HG02840 (cell line): Measurements from ENCODE around the gene HNRNPAB.

Source experiments
- ATAC-seq: cut with Tn5 transposase; IDR thresholded peaks from one replicate; pipeline ENCODE4 v1.9.1; 2021; ENCODE audit warnings: mild to moderate bottlenecking, moderate library complexity, moderate number of reproducible peaks; ENCODE audit not compliant: unreplicated experiment, low FRiP score

The HNRNPAB gene

DNA sequence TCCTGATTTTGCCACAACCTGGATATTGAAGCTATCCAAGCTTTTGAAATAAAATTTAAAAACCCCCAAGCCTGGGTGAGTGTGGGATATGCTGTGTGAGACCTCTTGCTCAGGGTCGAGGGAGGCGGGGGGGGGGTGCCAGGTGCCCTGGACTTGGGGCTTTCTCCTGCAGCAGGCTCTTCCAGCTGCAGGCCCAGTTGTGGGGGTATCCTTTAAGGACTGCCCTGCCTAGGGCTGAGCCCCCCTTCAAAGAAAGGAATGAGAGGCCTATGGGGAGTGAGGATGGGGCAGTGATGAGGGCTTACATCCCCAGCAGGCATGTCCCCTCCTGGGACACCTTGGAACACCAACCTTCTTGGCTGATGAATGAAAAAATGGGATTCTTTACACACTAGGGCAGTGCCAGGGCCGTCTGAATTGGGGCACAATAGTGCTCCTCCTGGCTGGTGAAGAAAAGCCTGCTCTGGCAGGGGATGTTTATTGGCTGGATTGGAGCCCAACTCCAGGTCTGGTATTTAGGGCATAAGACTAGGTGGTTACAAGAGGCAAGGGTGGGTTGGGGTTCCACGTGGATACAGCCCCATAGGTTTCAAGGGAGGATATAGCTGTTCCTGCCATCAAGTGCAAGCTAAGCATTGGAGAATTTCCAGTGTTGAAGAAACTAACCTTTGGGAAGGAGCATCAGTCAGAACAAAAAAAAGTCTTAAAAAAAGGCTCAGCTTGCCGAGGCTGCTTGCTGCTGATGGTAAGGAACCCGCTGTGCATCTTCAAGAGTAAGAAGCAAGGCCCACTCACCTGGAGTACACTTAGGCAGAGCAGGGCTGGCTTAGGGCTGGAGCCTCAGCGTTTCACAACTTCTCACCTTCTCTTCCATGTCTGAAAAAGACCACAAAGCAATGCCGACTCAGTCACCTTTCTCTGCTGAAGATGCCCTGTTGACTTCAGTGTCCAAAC is 7.0 kb downstream of the HNRNPAB start:
- ATAC-seq: no peak

DNA sequence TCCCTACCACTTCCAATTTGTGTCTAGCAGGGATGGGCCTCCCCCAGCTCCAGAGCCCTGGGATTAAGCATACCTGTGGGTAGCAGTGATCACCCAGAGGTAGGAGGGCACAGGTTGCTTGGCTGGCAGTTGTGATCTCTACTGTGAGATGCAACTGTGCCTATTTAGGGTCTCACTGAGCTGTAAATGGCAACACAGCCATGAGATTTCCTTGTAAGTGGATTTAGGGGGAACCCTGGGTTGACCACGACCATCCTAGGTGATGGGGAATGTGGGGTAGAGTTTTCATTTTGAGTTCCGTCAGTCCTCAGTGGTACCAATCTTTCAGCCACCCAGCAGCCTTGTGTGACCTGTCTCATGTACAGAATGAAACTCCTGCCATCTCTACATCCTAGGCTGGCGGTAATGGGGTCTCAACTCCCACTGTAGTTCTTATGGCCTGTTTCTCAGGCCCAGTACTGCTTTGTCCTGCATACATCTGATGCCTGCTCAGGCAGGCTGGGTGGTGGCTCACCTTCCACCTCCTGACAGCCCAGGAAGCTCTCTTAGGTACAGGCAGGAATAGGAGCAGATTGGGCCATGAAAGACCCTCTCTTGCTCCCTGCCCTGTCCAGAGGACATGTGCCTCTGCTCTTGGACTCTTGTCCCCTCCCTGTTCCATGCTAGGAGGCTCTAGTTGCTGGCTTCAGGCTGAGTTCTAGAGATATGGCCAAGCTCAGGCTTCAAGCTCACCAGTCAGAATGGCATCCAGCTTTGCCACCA is 8.1 kb downstream of the HNRNPAB start:
- no peak for ATAC-seq

DNA sequence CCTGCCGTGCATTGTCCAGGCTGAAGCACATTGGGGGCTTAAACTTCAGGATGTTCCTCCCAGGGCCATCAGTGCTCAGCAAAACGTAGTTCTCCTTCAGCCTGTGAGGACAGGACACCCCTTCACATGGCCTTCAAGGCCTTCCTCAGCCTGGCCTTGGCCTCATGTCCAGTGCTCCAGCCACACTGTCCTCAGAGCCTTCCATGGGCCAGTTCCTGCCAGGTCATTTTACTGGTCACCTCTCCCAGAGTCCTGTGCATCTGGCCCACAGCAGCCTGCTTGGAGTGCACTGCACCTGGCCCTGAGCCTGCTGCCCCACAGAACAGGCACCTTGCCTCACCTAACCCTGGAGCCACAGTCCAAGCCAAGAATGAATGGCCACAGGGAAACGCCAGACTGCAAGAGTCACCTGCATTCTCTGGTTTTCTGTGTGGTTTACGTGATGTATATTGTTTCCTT is 8.7 kb downstream of the HNRNPAB start:
- ATAC-seq: no peak

DNA sequence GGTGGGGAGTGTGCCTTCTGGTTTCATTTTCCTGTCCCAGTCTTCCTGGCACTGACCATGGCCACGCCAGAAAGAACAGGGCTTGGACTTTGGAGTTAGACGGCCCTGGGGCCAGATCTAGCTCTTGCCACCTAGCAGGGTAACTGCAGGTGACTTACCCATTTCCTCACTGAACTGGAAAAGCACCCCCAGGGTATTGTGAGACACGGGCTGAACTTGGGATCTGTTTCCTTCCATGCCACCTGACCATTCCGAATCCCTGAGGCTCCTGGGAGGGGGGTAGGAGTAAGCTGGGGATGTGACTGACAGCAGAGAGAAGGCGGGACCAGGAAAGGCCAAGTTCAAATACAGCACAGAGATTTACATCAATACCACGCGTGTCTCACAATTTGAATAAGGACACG is 9.4 kb downstream of the HNRNPAB start:
- ATAC-seq: no peak

DNA sequence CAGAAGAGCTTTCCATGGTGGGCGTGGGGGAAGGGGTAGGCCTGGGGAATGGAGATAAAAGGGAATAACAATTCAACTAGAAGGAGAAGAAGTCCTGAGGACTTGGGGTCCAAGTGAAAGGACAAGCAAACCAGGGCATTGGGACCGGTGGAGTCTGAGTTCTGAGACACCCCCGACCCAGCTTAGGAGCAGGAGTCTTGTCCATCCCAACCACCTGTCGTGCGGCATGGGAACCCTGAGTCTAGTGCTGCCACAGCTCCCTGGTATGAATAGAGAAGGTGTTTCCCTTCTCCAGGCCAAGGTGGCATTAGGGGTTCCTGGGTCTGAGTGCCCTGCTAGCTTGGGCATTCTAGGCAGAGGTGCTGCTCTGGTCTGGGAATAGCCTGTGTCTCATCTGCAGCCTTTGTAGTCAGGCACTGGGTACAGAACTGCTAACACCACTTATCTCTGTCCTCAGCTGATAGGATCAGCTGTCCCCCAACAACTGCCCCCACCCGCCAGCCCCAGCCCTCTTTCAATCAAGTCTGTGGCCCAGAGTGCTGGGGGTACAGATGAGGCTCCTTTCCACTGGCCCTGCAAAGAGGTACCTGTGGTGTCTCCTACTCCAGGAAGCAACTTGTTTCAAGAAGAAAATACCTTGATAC is 9.9 kb downstream of the HNRNPAB start:
- ATAC-seq: no peak

DNA sequence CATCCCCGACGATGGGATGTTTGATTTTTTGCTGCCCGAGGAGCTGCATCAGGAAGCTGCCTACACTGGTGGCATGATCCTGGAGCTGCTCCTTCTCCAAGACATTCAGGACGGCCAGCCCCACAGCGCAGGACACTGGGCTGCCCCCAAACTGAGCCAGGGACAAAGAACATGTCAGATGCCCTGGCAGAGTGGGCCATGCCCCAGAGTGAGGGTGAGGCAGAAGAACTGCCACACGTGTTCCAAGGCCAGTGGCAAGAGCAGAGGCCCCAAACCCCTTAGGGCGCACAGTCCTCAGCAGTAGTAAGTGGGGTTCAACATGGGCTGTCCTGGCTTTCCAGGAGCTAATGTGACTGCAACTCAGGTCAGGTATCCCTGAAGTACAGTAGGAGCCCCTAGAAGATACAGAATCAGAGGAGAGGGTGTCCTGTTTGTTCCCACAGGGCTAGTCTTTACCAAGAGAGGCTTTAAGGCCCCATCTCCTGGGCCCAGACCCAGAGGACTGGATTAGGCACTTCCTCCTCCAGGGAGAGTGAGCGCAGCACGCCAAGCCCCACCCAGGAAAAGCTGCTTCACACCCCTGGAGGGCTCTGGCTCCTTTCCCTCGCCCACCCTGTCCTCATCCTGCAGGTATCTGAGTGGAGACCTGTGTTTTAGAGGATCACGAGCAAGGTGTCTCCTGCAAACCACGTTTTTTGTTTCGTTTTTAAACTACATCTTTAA is 11.1 kb downstream of the HNRNPAB start:
- ATAC-seq: no peak

DNA sequence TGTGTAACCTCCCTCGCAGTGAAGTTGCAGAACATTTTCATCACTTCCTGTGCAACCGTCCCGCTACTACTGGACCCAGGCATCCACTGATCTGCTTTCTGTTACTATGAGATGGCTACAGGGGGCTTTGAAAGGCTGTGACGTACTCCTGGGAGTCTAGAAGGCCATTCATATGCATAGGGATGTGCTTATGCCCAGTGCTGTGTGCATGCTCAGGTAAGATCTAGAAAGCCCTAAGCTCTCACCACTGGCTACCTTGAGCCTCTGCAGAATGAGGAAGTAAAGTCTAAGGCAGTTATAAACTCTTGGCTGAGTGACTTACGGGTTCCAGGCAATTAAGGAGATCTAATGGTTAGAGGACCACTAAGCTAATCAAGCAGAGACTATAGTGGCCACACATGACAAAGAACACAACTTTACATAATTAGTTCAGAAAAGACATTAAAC is 11.8 kb downstream of the HNRNPAB start:
- no peak for ATAC-seq

DNA sequence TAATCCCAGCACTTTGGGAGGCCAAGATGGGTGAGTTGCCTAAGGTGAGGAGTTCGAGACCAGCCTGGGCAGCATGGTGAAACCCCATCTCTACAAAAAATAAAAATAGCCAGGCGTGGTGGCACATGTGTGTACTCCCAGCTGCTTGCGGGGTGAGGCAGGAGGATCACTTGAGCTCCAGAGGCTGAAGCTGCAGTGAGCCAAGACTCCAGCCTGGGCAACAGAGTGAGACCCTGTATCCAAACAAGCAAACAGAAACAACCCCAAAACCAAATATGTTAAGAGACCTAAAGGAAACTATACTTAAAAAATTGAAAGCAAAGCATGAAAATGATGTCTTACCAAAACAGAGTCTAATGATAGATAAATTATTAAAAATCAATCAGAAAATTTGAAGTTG is 12.4 kb downstream of the HNRNPAB start:
- no peak for ATAC-seq

DNA sequence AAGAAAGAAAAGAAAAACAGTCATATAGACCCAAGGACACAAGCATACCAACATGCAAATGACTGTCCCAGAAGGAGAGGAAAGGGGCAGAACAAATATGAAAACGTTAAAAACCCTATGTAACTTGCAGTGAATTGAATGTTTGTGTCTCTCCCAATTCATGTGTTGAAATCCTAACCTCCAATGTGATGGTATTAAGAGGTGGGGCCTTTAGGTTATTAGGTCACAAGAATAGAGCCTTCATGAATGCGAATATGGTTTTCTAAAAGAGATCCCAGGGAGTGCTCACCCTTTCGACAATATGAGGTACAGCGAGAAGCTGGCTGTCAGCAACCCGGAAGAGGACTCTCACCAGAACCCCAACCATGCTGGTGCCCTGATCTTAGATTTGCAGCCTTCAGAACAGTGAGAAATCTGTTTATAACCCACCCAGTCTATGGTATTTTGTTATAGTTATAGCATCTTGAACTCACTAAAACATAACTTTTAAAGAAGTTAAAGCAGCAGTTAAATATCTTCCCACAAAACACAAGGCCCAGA is 14.0 kb downstream of the HNRNPAB start:
- no peak for ATAC-seq

DNA sequence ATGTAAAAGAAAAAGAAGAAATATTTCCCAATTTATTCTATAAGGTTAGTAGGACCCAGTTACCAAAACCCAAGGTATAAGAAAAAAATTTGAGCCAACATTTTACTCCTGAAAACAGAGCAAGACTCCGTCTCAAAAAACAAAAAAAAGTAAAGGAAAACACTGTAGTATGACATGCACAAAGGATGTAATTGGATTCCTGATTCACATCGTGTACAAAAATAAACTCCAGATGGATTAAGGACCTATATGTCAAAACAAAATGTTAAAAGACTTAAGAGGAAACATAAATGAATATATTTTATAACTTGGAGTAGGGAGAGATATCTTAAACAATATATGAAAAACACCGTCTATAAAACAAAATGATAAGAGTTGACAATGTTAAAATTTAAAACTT is 14.5 kb downstream of the HNRNPAB start:
- no peak for ATAC-seq

DNA sequence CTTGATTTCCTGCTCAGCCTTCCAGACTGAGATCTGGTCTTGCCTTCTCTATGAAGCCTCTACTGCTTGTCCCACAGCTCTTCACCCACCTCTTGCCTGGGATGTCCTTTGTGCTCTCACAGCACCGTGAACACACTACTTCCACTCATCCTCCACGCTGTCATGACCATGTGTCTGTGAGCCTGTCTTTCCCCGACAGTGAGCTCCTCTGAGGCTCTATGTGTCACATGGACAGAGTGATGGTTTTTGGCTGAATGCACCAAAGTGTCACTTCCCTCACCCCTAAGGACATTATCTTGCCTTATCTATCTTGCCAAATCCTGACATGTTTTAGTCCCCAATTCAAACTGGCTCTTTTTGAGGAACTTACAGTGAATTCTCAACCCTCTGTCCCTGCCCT is 16.9 kb downstream of the HNRNPAB start:
- no peak for ATAC-seq

DNA sequence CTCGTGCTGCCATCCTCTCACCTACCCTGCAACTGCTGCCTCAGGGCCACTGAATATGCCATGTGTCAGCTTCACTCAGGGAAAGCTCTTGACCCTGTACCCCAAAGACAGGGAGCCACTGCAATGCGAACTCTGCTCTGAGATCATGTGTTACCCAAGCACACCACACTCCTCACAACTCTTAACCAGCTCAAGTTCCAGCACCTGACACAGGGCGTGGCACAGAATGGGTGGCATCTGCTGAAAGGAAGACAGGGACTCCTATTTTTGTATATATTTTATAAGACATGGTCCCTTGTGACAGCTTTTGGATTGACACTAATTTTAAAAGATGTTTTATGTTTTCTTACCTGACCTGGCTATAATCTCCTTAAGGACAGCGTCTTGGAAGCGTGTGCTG is 17.5 kb downstream of the HNRNPAB start:
- no peak for ATAC-seq

DNA sequence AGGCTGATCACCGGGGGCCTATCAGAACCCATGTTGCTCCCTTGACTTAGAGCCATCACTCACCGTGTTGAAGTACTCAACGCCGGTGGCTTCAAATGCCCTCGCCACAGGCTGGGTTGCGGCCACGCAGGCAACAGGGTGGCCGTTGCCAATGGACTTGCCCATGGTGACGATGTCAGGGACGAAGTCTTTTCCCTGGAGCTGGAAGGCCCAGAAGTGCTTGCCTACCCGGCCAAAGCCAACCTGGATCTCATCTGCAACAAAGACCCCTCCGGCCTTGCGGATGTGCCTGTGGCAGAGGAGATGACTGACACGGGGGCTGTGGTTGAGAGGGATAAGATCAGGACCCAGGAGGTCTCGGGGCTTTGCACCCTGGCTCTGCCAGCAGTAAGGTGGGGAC is 18.0 kb downstream of the HNRNPAB start:
- no peak for ATAC-seq

DNA sequence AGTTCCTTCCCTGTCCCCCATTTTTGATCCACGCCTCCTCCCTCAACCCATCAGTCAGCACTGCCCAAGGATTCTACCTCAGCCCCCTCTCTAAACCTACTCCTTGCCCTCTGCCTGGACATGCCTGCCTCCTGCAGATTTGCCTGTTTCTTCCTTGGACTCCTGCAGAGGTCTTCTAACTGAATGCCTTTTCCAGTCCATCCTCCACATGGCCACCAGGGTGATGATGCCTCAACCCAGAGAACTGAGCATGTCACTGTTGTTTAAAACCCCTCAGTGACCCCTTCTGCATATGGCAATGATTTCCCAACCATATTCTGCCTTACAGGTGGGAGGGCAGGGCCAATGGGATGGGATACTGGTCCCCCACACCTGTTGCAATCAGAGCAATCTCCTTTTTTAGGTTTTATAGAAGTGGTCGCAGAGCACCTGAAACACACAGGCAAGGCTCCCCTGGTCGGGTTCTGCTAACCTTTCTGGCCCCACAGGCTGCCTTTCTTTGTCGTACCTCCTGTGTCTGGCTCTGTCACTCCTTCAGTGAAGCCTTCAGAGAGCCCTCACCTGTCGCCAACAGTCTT is 19.0 kb downstream of the HNRNPAB start:
- ATAC-seq: no peak

DNA sequence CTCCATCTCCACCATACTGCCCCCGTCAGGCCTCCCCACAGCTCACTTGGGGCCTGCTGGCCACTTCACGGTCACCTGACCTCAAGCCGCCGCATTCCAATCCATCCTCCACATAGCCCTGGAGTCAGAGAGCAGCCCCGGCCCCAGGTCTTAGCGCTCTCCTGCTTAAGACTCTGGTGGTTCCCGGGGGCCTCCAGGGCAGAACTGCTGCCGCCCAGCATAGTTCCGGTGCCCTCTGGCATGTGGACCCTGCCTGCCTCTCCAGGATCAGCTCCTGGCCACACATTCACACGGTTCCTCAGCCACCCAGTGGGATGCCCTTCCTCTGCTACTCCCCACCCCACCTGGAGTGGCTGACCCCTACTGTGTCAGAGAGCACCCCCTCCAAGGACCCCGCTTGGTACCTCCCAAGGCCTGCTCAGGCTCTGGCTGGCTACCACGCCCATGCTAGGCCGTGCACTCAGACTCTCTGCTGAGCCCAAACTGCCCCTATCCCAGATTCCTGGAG is 19.5 kb downstream of the HNRNPAB start:
- ATAC-seq: no peak

DNA sequence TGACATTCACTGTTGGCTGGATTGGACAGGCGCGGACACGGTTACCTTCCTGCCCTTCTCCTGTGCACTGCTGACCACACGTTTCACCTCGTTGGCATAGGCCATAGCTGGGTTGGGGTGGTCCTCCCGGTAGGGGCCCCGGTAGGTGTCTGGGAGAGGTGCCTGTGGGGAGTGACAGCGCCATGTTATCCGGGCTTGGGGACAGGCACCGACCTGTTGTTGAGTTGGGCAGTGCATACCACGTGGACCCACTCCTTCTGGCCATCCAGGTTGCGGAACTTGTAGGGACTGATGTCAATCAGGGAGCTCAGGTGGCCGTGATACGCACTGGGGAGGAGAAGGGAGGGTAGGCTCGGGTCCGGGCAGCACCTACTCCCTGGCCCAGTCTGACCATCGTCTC is 20.1 kb downstream of the HNRNPAB start:
- ATAC-seq: no peak

DNA sequence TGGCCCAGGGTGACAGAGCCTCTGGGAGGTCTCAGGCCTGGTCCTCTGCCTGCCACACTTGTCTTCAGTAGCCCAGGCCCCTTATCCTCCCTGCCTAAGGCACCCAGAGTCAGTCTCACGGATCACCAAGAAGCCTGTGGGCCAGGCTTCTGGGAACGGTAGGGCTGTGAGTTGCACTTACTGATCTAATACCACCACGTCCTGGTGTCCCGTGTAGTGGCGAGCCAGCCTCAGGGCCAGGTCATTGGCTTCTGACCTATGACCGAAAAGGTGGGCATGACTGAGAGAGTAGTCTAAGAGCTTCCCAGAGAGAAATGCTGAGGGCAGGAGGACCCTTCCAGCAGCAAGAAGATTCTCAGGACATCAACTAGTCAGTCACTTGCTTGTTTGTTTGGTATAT is 20.8 kb downstream of the HNRNPAB start:
- no peak for ATAC-seq

DNA sequence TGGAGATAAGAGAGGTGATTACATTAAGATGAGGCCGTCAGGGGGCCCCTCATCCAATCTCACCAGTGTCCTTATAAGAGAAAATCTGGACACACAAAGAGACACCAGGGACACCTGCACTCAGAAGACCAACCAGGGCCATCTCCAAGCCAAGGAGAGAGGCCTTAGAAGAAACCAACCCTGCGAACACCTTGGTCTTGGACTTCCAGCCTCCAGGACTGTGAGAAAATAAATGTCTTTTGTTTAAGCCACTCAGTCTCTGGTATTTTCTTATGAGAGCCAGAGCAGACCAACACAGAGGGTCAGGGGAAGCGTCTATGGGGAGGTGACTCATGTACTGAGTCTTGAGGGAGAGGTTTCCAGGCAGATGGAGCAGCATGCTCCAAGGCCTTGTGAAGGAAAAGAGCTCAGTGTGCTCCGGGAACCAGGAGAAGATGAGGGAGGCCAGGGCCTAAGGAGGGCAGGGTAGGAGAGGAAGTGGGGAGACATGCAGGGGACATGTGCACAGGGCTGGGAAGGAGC is 22.9 kb downstream of the HNRNPAB start:
- ATAC-seq: no peak

DNA sequence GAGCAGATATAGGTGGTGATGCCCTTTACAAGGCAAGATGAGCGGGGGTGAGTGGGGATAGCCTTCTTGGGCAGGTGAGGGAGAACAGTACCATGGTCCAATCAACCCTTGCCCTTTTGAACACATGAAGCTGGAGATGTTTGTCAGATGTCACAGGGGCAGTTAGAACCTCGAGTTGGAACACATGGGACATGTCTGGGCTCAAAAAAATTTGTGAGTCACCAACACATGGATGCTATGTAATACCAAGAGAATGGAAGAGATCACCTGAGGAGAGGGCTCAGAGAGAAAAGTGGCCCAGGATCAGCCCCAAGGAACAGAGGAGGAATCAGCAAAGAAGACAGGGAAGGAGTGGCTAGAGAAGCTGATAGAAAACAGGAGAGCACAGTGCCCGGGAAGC is 23.6 kb downstream of the HNRNPAB start:
- no peak for ATAC-seq
